GM12892 (cell line): ENCODE results near the gene HECTD4. TPM values are rescaled to one million over a fixed set of nuclear protein-coding genes. Genes with fewer than 3 reads are reported as not detected.

Source experiments
- DNase-seq: peaks from one replicate; pipeline ENCODE4 v3.0.0; 2011; ENCODE audit not compliant: insufficient read length
- FAIRE-seq: peaks from 2 replicates; lab custom pipeline; 2011; peaks lifted over from hg19 to GRCh38; lab: Jason Lieb, UNC
- POLR2A ChIP-seq: IDR thresholded peaks from 2 replicates; pipeline ENCODE4 v1.6.1; 2011; ENCODE audit warnings: low read depth, low read length, control low read depth
- POLR2AphosphoS5 ChIP-seq: IDR thresholded peaks from 2 replicates; pipeline ENCODE4 v1.6.1; 2011; ENCODE audit warnings: low read depth, low read length, control low read depth
- TAF1 ChIP-seq: IDR thresholded peaks from 2 replicates; pipeline ENCODE4 v1.6.1; 2011; ENCODE audit warnings: low read depth, mild to moderate bottlenecking, control low read depth, low read length, borderline replicate concordance
- polyA plus RNA-seq: library from polyadenylated mRNA; unstranded; fragments of >200 nt; gene quantifications from one replicate; pipeline ENCODE4 v1.2.1, GENCODE V29; 2012; ENCODE audit warnings: missing spikeins, inconsistent platforms; ENCODE audit not compliant: missing spikeins

HECTD4 gene
- polyA plus RNA-seq = 21.9 TPM

GRCh38 chr12:112381883-112382796 is at the start of gene HECTD4:
Gene HECTD4 (minus strand): TSS chr12:112382431. CDS start chr12:112382128, 303 bp downstream.
- DNase-seq (peak; percentile 92), FAIRE-seq (peak; percentile 95)
- peak; percentile 62; the same call in 1 of the 2 replicates for TF ChIP-seq TAF1
- TF ChIP-seq POLR2A = peak; percentile 85
- TF ChIP-seq POLR2AphosphoS5 = peak; percentile 78

GRCh38 chr12:112431965-112432364 is 49.7 kb upstream of the HECTD4 start:
- FAIRE-seq (no peak), DNase-seq (no peak)
- TF ChIP-seq POLR2AphosphoS5 (no peak), TAF1 (no peak), POLR2A (no peak)

- FAIRE-seq (no peak), DNase-seq (no peak)
- TF ChIP-seq POLR2A (no peak), POLR2AphosphoS5 (no peak), TAF1 (no peak)
These were observed 48.7 kb upstream of the HECTD4 start for GRCh38 chr12:112430929-112431328.

- no peak for FAIRE-seq
- no peak for DNase-seq
- TF ChIP-seq POLR2AphosphoS5 (no peak), TAF1 (no peak), POLR2A (no peak)
These were observed 45.5 kb upstream of the HECTD4 start for GRCh38 chr12:112427760-112428159.

- DNase-seq (no peak), FAIRE-seq (no peak)
- no peak for TF ChIP-seq POLR2AphosphoS5
- no peak for TF ChIP-seq TAF1
- TF ChIP-seq POLR2A = no peak
These were observed 43.6 kb upstream of the HECTD4 start for GRCh38 chr12:112425582-112426382.

GRCh38 chr12:112424126-112424525 is 41.9 kb upstream of the HECTD4 start:
- TF ChIP-seq POLR2A (no peak), POLR2AphosphoS5 (no peak), TAF1 (no peak)
- FAIRE-seq (no peak), DNase-seq (no peak)

GRCh38 chr12:112422531-112422930 is 40.3 kb upstream of the HECTD4 start:
- no peak for TF ChIP-seq POLR2AphosphoS5
- no peak for TF ChIP-seq POLR2A
- TF ChIP-seq TAF1 = no peak
- FAIRE-seq = no peak
- no peak for DNase-seq

- DNase-seq = no peak
- TF ChIP-seq POLR2A (no peak), POLR2AphosphoS5 (no peak), TAF1 (no peak)
- FAIRE-seq = no peak
These were observed 39.1 kb upstream of the HECTD4 start for GRCh38 chr12:112421363-112421762.

GRCh38 chr12:112420740-112421139 is 38.5 kb upstream of the HECTD4 start:
- FAIRE-seq (no peak), DNase-seq (no peak)

GRCh38 chr12:112419297-112420133 is 37.3 kb upstream of the HECTD4 start:
- no peak for DNase-seq
- FAIRE-seq = no peak

More at GRCh38 chr12:112420740-112421139, 38.5 kb upstream of the HECTD4 start:
- TF ChIP-seq POLR2A = no peak
- no peak for TF ChIP-seq TAF1

More at GRCh38 chr12:112419297-112420133, 37.3 kb upstream of the HECTD4 start:
- no peak for TF ChIP-seq TAF1
- no peak for TF ChIP-seq POLR2AphosphoS5
- no peak for TF ChIP-seq POLR2A
